HFF-Myc (cell line): Measurements from ENCODE around the gene RIN3.

ENCODE experiments used
- DNase-seq: peaks from one replicate; pipeline ENCODE4 v3.0.0-alpha.2; 2011; ENCODE audit warnings: low read depth; ENCODE audit errors: extremely low read depth
- H3K4me3 ChIP-seq: replicated peaks from 2 replicates; pipeline ENCODE4 v1.5.1; 2011; ENCODE audit warnings: low read depth, mild to moderate bottlenecking, control low read depth, low read length
- TF ChIP-seq, protein P1 (sequence below): IDR thresholded peaks from 2 replicates; pipeline ENCODE4 v1.5.1; 2012; ENCODE audit warnings: mild to moderate bottlenecking, low read depth, low read length, control low read depth; ENCODE audit errors: missing control alignments

Gene RIN3

DNA sequence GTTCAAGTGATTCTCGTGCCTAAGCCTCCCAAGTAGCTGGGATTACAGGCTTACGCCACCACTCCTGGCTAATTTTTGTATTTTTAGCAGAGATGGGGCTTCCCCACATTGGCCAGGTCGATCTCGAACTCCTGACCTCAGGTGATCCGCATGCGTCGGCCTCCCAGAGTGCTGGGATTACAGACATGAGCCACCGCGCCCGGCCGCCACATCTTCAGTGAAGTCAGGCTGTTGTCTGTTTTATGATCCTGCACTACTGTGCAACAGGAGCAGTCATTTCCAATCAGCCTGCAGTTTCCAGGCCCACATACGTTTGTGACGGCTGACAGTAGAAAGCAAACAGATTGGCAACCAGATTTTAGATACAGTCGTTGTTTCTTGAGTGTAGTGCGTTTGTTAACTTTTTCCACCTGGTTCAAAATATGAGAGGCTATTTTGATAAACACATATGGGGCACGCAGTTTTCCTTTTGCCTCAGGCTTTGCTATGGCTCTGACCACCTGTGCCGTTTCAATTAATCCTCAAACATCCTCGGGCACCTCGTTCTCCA is 160.1 kb downstream of the RIN3 start:
- TF ChIP-seq, protein P1, sequence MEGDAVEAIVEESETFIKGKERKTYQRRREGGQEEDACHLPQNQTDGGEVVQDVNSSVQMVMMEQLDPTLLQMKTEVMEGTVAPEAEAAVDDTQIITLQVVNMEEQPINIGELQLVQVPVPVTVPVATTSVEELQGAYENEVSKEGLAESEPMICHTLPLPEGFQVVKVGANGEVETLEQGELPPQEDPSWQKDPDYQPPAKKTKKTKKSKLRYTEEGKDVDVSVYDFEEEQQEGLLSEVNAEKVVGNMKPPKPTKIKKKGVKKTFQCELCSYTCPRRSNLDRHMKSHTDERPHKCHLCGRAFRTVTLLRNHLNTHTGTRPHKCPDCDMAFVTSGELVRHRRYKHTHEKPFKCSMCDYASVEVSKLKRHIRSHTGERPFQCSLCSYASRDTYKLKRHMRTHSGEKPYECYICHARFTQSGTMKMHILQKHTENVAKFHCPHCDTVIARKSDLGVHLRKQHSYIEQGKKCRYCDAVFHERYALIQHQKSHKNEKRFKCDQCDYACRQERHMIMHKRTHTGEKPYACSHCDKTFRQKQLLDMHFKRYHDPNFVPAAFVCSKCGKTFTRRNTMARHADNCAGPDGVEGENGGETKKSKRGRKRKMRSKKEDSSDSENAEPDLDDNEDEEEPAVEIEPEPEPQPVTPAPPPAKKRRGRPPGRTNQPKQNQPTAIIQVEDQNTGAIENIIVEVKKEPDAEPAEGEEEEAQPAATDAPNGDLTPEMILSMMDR = no peak
- H3K4me3 ChIP-seq = no peak overlapping the region
- DNase-seq = no peak

DNA sequence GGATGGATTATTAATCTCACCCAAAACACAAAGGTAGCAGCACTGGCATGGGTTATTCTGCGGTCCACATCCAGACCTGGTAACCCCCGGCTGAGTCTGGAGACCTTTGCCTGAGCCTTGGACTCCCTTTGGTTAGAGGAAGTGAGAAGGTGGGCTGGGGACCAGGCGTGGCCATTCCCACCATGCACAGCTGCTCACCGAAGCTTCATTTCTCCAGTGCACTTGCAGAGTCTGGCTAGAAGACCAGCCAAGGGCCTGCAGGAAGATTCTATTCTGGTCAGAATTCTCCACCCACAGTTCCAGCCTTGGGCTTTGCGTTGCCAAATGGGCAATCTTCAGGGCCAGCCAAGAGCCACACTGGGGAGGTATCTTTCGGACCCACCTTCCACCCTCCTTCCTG is 161.8 kb downstream of the RIN3 start:
- TF ChIP-seq, protein P1 = no peak
- no peak overlapping the region for H3K4me3 ChIP-seq
- no peak for DNase-seq

DNA sequence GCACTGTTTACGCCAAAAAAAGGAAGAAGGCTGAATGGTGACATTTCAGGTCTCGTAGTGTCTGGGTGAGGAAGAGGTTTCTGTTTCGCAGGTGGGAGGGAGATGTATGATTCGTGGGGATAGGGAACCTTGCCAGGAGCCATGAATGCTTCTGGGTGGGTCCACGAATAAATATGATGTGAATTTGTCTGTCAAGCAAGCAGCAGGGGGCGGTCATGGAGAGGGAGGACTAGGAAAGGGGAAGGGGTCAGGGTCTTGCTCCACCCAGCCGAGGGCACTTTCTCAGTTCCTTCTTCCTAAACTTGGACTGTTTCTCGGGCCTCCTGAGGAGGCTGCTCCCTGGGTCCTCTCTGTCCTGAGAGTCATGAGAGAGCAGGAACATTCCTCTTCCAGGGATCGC is 162.4 kb downstream of the RIN3 start:
- TF ChIP-seq, protein P1 = no peak
- H3K4me3 ChIP-seq = no peak overlapping the region
- DNase-seq = no peak

- H3K4me3 ChIP-seq = no peak overlapping the region
- no peak for DNase-seq
- TF ChIP-seq, protein P1 = no peak
Observed at GRCh38 chr14:92676403-92677086, 163.0 kb downstream of the RIN3 start.

- TF ChIP-seq, protein P1 = no peak
- H3K4me3 ChIP-seq = no peak overlapping the region
- no peak for DNase-seq
Observed at GRCh38 chr14:92677087-92677668, 163.6 kb downstream of the RIN3 start.

GRCh38 chr14:92677955-92678354 is 164.4 kb downstream of the RIN3 start:
- TF ChIP-seq, protein P1 = no peak
- DNase-seq = no peak
- H3K4me3 ChIP-seq = no peak overlapping the region
